WTC11 (cell line): ENCODE results near the gene DYNLT1. TPM values are rescaled to one million over a fixed set of nuclear protein-coding genes. Genes with fewer than 3 reads are reported as not detected.
"Not testable (repeated sequence)": the region's sequence is repeated elsewhere in the genome, so short reads cannot be mapped to it uniquely, and the experiment has no call there.

Experiments used
- ATAC-seq: fragments of 200-7000 bp; cut with Tn5 transposase; 2 replicates; pipeline ENCODE4 v1.10.0; 2021; ENCODE audit warnings: mild to moderate bottlenecking, moderate library complexity
- CTCF ChIA-PET: fragments of 300-600 bp; sonication (Branson Sonifier 250); formaldehyde crosslinking; loops from one replicate; lab custom pipeline; 2021; ENCODE audit warnings: antibody characterized with exemption; lab: Charles Lee
- POLR2A ChIA-PET: fragments of 350-600 bp; sonication (Branson Sonifier 250); formaldehyde crosslinking; loops from one replicate; lab custom pipeline; 2021; ENCODE audit warnings: antibody characterized with exemption; lab: Charles Lee
- DNase-seq: peaks from one replicate; pipeline ENCODE4 v3.0.0; 2021; ENCODE audit warnings: low spot score
- H3K27ac Mint-ChIP-seq: 2 replicates; pipeline ENCODE4 v1.8.0; 2021; ENCODE audit warnings: mixed read lengths
- H3K27me3 Mint-ChIP-seq: 2 replicates; pipeline ENCODE4 v1.8.0; 2021; ENCODE audit warnings: low read depth, mild to moderate bottlenecking, moderate library complexity, mixed read lengths
- H3K36me3 Mint-ChIP-seq: 2 replicates; pipeline ENCODE4 v1.8.0; 2021; ENCODE audit warnings: mixed read lengths
- H3K4me1 Mint-ChIP-seq: 2 replicates; pipeline ENCODE4 v1.8.0; 2022; ENCODE audit warnings: mixed read lengths
- H3K4me3 Mint-ChIP-seq: 2 replicates; pipeline ENCODE4 v1.8.0; 2021; ENCODE audit warnings: mild to moderate bottlenecking, moderate library complexity, mixed read lengths
- H3K9me3 Mint-ChIP-seq: 2 replicates; pipeline ENCODE4 v1.8.0; 2021; ENCODE audit warnings: mixed read lengths
- CREB1 ChIP-seq: sonication (generic); formaldehyde crosslinking; IDR thresholded peaks from 2 replicates; pipeline ENCODE4 v1.8.0; 2023; ENCODE audit warnings: mild to moderate bottlenecking, missing genetic modification reagents
- FOXP1 ChIP-seq: sonication (generic); formaldehyde crosslinking; IDR thresholded peaks from 2 replicates; pipeline ENCODE4 v1.8.0; 2022; ENCODE audit warnings: missing genetic modification reagents, mild to moderate bottlenecking, moderate library complexity, borderline replicate concordance
- GRHL2 ChIP-seq: fragments of 250-450 bp; sonication (Bioruptor Pico); IDR thresholded peaks from 2 replicates; pipeline ENCODE4 v1.8.0; 2022; ENCODE audit warnings: mild to moderate bottlenecking, moderate library complexity; ENCODE audit not compliant: insufficient replicate concordance, severe bottlenecking
- GTF2I ChIP-seq: fragments of 250-450 bp; sonication (Bioruptor Pico); conservative IDR thresholded peaks from 2 replicates; pipeline ENCODE4 v1.4.0; 2021; ENCODE audit warnings: mild to moderate bottlenecking
- MXD4 ChIP-seq: fragments of 250-450 bp; sonication (Bioruptor Pico); IDR thresholded peaks from 2 replicates; pipeline ENCODE4 v1.8.0; 2021; ENCODE audit warnings: mild to moderate bottlenecking, moderate library complexity, borderline replicate concordance
- MYBL2 ChIP-seq: sonication (generic); formaldehyde crosslinking; IDR thresholded peaks from 2 replicates; pipeline ENCODE4 v1.8.1; 2023; ENCODE audit warnings: mild to moderate bottlenecking, moderate library complexity, missing genetic modification reagents
- RELA ChIP-seq: sonication (generic); formaldehyde crosslinking; IDR thresholded peaks from 2 replicates; pipeline ENCODE4 v1.8.1; 2022; ENCODE audit warnings: missing genetic modification reagents, mild to moderate bottlenecking, borderline replicate concordance
- total RNA-seq: library from RNA; stranded (reverse); gene quantifications from 3 replicates; pipeline ENCODE4 v1.2.3, GENCODE V29; 2021
- TF ChIP-seq, protein P1 (sequence below): fragments of 250-450 bp; sonication (Bioruptor Pico); IDR thresholded peaks from 2 replicates; pipeline ENCODE4 v1.9.0; 2021; ENCODE audit warnings: mild to moderate bottlenecking
- TF ChIP-seq, protein P2 (sequence below): fragments of 250-450 bp; sonication (Bioruptor Pico); conservative IDR thresholded peaks from 2 replicates; pipeline ENCODE4 v1.9.0; 2021; ENCODE audit warnings: mild to moderate bottlenecking
- TF ChIP-seq, protein P3 (sequence below): sonication (generic); formaldehyde crosslinking; IDR thresholded peaks from 2 replicates; pipeline ENCODE4 v1.8.1; 2023; ENCODE audit warnings: mild to moderate bottlenecking, moderate library complexity, missing genetic modification reagents
- TF ChIP-seq, protein P4 (sequence below): sonication (generic); formaldehyde crosslinking; IDR thresholded peaks from 2 replicates; pipeline ENCODE4 v1.8.1; 2023; ENCODE audit warnings: mild to moderate bottlenecking, missing genetic modification reagents
- TF ChIP-seq, protein P5 (sequence below): sonication (generic); formaldehyde crosslinking; IDR thresholded peaks from 2 replicates; pipeline ENCODE4 v1.8.0; 2023; ENCODE audit warnings: mild to moderate bottlenecking, missing genetic modification reagents
- TF ChIP-seq, protein P6 (sequence below): sonication (generic); formaldehyde crosslinking; IDR thresholded peaks from 2 replicates; pipeline ENCODE4 v1.8.0; 2022; ENCODE audit warnings: mild to moderate bottlenecking, missing genetic modification reagents
- TF ChIP-seq, protein P7 (sequence below): sonication (generic); formaldehyde crosslinking; IDR thresholded peaks from 2 replicates; pipeline ENCODE4 v1.8.1; 2022; ENCODE audit warnings: low read depth, missing genetic modification reagents, borderline replicate concordance

The DYNLT1 gene
- total RNA-seq, 1 experiment from 2014 or later = 79.0 TPM

DNA sequence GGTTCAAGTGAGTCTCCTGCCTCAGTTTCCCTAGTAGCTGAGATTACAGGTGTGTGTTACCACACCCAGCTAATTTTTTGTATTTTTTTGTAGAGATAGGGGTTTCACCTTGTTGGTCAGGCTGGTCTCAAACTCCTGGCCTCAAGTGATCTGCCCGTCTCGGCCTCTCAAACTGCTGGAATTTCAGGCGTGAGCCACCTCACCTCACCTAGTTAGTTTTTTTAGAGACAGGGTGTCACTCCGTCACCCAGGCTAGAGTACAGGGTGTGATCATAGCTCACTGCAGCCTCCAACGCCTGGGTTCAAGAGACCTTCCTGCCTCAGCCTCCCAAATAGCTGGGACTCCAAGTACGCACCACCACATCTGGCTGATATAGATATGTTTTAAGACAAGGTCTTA is 28.2 kb upstream of the DYNLT1 start (continued):
- TF ChIP-seq, protein P1, sequence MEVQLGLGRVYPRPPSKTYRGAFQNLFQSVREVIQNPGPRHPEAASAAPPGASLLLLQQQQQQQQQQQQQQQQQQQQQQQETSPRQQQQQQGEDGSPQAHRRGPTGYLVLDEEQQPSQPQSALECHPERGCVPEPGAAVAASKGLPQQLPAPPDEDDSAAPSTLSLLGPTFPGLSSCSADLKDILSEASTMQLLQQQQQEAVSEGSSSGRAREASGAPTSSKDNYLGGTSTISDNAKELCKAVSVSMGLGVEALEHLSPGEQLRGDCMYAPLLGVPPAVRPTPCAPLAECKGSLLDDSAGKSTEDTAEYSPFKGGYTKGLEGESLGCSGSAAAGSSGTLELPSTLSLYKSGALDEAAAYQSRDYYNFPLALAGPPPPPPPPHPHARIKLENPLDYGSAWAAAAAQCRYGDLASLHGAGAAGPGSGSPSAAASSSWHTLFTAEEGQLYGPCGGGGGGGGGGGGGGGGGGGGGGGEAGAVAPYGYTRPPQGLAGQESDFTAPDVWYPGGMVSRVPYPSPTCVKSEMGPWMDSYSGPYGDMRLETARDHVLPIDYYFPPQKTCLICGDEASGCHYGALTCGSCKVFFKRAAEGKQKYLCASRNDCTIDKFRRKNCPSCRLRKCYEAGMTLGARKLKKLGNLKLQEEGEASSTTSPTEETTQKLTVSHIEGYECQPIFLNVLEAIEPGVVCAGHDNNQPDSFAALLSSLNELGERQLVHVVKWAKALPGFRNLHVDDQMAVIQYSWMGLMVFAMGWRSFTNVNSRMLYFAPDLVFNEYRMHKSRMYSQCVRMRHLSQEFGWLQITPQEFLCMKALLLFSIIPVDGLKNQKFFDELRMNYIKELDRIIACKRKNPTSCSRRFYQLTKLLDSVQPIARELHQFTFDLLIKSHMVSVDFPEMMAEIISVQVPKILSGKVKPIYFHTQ (CRISPR knock-in tag) = no peak
- no peak for TF ChIP-seq RELA (CRISPR knock-in tag)
- TF ChIP-seq MYBL2 = no peak
- TF ChIP-seq, all 79 proteins: peak for 0

DNA sequence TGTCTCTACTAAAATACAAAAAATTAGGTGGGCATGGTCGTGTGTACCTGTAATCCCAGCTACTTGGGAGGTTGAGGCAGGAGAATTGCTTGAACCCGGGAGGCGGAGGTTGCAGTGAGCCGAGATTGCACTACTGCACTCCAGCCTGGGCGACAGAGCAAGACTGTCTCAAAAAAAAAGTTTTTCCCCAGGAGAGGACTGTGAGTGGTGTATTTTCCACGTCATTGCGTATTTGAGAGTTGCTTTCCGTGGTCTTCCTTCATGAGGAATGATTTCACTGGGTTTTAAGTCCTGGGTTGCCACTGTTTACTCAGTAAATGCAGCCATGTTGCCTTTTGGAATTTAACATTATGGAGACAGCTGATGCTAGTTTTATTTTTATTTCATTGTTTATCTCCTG is 27.6 kb upstream of the DYNLT1 start:
- POLR2A ChIA-PET, H3K4me3 Mint-ChIP-seq, H3K27me3 Mint-ChIP-seq, H3K36me3 Mint-ChIP-seq, H3K4me1 Mint-ChIP-seq, DNase-seq, ATAC-seq, H3K9me3 Mint-ChIP-seq, H3K27ac Mint-ChIP-seq: not testable (repeated sequence)
- CTCF ChIA-PET = interaction anchor here (0.7 to 4.5 kb wide), 4 partner anchors 9 to 559 kb away, joined by 4 to 14 read pairs (median 5); no protein-coding TSS in a partner anchor

DNA sequence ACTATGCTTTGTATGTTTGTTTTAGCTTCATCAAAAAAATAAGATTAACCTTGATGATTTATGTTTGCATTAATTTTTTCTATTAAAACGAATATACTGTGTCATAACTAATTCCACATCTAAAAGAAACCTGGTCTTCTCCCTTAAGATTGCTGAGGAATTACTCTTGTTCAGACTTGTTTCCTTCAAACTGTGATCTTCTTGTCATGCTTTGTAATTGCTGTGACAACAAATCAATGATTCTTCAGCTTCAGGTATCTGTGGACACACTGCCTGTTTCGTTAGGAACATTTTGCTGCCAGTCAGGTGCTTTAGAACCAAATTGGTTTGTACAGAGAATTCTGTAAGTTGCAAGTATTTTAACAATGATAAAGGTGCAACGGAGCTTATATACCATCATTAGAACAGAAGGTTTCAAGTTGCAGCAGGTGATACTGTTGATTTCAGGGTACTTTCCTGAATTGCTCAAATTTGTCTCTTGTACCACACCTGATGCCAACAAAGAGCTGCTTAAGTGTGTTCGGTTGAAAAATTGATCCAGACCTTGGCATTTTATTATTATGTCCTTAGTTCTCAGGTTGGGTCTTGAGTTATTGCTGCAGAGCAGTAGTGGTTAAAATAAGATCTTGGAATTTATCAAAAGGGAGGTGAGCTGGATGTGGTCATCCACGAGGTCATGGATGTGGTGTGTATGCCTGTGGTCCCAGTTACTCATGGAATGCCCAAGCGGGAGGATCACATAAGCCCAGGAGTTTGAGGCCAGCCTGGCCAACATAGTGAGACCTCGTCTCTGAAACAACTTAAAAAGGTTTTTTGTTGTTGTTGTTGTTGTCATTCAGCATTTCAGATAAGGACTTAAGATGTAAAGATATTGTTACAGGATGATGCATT is 24.8 kb upstream of the DYNLT1 start:
- TF ChIP-seq, protein P2, sequence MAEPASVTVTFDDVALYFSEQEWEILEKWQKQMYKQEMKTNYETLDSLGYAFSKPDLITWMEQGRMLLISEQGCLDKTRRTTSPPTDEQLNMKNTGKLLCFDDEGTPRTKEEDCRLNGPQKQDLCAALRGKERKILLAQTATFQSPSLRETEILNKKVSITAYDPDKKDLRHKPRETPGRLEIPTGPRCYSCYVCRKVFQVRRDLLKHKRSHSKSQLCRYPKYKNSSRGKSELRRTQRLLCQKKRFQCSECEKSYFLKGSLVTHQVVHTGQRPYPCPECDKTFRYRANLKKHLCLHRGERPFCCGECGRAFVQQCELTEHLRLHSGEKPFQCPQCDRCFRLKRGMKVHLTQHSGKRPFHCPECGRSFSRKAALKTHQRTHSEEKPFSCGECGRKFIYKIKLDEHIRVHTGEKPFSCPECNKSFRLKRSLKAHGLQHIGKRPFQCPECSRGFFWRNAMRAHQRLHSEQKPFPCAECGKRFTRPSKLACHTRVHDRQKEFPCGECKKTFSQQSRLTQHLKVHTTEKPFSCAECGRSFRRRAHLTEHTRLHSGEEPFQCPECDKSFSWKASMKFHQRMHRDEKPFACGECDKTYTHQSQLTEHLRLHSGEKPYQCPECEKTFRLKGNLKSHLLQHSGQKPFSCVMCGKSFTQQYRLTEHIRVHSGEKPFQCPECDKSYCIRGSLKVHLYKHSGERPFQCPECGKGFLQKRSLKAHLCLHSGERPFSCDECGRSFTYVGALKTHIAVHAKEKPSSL (CRISPR knock-in tag) = no peak
- no peaks in the 10 kb centered on the region for H3K27me3 Mint-ChIP-seq
- H3K4me1 Mint-ChIP-seq = no peaks in the 10 kb centered on the region
- H3K36me3 Mint-ChIP-seq = no peaks in the 10 kb centered on the region
- no peak for ATAC-seq
- no peak for DNase-seq
- H3K4me3 Mint-ChIP-seq = no peak overlapping the region
- H3K9me3 Mint-ChIP-seq = no peaks in the 10 kb centered on the region
- ChIA-PET POLR2A (no interaction called here), CTCF (interaction anchor here (1.6 kb wide), 1 partner anchor 9 kb away, joined by 5 read pairs; no protein-coding TSS in a partner anchor)
- no peak overlapping the region for H3K27ac Mint-ChIP-seq

DNA sequence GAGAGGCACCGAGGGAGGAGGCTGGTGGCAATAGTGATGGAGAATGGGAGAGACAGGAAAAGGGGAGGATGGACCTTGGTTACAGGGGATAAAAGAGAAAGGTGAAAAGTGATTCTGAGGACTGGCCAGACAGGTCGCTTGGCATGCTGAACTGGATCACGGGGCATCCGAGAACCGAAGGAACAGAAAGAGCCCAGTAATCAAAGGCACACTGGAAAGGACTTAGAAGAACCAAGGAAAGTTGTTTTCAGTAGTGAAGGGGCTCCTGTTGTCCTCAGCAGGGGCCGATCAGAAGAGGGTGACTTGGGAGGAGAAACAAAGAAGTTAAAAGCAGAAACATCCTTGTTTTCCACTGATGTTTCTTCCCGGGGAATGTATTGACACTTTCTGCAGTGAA is 24.2 kb upstream of the DYNLT1 start:
- Mint-ChIP-seq H3K9me3 (no peaks in the 10 kb centered on the region), H3K4me3 (no peak overlapping the region), H3K27me3 (no peaks in the 10 kb centered on the region), H3K27ac (no peak overlapping the region)
- TF ChIP-seq, protein P3, sequence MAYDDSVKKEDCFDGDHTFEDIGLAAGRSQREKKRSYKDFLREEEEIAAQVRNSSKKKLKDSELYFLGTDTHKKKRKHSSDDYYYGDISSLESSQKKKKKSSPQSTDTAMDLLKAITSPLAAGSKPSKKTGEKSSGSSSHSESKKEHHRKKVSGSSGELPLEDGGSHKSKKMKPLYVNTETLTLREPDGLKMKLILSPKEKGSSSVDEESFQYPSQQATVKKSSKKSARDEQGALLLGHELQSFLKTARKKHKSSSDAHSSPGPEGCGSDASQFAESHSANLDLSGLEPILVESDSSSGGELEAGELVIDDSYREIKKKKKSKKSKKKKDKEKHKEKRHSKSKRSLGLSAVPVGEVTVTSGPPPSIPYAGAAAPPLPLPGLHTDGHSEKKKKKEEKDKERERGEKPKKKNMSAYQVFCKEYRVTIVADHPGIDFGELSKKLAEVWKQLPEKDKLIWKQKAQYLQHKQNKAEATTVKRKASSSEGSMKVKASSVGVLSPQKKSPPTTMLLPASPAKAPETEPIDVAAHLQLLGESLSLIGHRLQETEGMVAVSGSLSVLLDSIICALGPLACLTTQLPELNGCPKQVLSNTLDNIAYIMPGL (CRISPR knock-in tag) = no peak
- TF ChIP-seq GTF2I (CRISPR knock-in tag) (no peak), FOXP1 (CRISPR knock-in tag) (no peak), CREB1 (no peak), GRHL2 (no peak), MXD4 (CRISPR knock-in tag) (no peak)
- TF ChIP-seq, protein P4, sequence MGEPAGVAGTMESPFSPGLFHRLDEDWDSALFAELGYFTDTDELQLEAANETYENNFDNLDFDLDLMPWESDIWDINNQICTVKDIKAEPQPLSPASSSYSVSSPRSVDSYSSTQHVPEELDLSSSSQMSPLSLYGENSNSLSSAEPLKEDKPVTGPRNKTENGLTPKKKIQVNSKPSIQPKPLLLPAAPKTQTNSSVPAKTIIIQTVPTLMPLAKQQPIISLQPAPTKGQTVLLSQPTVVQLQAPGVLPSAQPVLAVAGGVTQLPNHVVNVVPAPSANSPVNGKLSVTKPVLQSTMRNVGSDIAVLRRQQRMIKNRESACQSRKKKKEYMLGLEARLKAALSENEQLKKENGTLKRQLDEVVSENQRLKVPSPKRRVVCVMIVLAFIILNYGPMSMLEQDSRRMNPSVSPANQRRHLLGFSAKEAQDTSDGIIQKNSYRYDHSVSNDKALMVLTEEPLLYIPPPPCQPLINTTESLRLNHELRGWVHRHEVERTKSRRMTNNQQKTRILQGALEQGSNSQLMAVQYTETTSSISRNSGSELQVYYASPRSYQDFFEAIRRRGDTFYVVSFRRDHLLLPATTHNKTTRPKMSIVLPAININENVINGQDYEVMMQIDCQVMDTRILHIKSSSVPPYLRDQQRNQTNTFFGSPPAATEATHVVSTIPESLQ = no peak
- TF ChIP-seq, protein P5, sequence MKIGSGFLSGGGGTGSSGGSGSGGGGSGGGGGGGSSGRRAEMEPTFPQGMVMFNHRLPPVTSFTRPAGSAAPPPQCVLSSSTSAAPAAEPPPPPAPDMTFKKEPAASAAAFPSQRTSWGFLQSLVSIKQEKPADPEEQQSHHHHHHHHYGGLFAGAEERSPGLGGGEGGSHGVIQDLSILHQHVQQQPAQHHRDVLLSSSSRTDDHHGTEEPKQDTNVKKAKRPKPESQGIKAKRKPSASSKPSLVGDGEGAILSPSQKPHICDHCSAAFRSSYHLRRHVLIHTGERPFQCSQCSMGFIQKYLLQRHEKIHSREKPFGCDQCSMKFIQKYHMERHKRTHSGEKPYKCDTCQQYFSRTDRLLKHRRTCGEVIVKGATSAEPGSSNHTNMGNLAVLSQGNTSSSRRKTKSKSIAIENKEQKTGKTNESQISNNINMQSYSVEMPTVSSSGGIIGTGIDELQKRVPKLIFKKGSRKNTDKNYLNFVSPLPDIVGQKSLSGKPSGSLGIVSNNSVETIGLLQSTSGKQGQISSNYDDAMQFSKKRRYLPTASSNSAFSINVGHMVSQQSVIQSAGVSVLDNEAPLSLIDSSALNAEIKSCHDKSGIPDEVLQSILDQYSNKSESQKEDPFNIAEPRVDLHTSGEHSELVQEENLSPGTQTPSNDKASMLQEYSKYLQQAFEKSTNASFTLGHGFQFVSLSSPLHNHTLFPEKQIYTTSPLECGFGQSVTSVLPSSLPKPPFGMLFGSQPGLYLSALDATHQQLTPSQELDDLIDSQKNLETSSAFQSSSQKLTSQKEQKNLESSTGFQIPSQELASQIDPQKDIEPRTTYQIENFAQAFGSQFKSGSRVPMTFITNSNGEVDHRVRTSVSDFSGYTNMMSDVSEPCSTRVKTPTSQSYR (CRISPR knock-in tag) = no peak
- TF ChIP-seq, protein P6, sequence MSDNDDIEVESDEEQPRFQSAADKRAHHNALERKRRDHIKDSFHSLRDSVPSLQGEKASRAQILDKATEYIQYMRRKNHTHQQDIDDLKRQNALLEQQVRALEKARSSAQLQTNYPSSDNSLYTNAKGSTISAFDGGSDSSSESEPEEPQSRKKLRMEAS (CRISPR knock-in tag) = no peak
- TF ChIP-seq, protein P7, sequence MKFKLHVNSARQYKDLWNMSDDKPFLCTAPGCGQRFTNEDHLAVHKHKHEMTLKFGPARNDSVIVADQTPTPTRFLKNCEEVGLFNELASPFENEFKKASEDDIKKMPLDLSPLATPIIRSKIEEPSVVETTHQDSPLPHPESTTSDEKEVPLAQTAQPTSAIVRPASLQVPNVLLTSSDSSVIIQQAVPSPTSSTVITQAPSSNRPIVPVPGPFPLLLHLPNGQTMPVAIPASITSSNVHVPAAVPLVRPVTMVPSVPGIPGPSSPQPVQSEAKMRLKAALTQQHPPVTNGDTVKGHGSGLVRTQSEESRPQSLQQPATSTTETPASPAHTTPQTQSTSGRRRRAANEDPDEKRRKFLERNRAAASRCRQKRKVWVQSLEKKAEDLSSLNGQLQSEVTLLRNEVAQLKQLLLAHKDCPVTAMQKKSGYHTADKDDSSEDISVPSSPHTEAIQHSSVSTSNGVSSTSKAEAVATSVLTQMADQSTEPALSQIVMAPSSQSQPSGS = no peak
- TF ChIP-seq, all 79 proteins: peak for 0
- CTCF ChIA-PET = interaction anchor here (1.6 kb wide), 1 partner anchor 9 kb away, joined by 5 read pairs; no protein-coding TSS in a partner anchor
- POLR2A ChIA-PET = no interaction called here
- peaks cover 2% of the 10 kb centered on the region for H3K4me1 Mint-ChIP-seq
- no peaks in the 10 kb centered on the region for H3K36me3 Mint-ChIP-seq
- ATAC-seq (no peak), DNase-seq (no peak)
